ENCODE data around the gene L1TD1. TPM values are rescaled to one million over a fixed set of nuclear protein-coding genes. Genes with fewer than 3 reads are reported as not detected.

Gene L1TD1
- total and polyA plus RNA-seq, 9 of the 15 experiments (the other 6 are each of a cell fraction or from before 2014, with no cell fraction given): 0.09 TPM; not detected in 8

- TF ChIP-seq HINFP (tag; conservative IDR thresholded peaks at IDR 0.05; ENCODE audit: low read depth) (no peak), WHSC1 (IDR thresholded peaks at IDR 0.05; ENCODE audit: low read length) (no peak), ZNF174 (CRISPR knock-in tag; IDR thresholded peaks at IDR 0.05) (no peak), ZNF239 (CRISPR knock-in tag; IDR thresholded peaks at IDR 0.05) (no peak), DPF2 (IDR thresholded peaks at IDR 0.05) (no peak), PHB (CRISPR knock-in tag; IDR thresholded peaks at IDR 0.05) (no peak), UBTF (IDR thresholded peaks at IDR 0.05; ENCODE audit: borderline replicate concordance in 1 of 2, low read depth in 2 of 2, low read length in 2 of 2) (no peak), SMC3 (conservative IDR thresholded peaks at IDR 0.05; ENCODE audit: insufficient read depth, low read depth, low read length) (no peak), SMARCE1 (IDR thresholded peaks at IDR 0.05) (no peak), NFXL1 (CRISPR knock-in tag; IDR thresholded peaks at IDR 0.05) (no peak), ZNF24 (IDR thresholded peaks at IDR 0.05) (no peak)
These were observed 29.5 kb downstream of the L1TD1 start (continued) for GRCh38 chr1:62224182-62224581.
